ENCODE measurements around the gene COL23A1.
"Not testable (repeated sequence)": the region's sequence is repeated elsewhere in the genome, so short reads cannot be mapped to it uniquely, and the experiment has no call there.

The COL23A1 gene

DNA sequence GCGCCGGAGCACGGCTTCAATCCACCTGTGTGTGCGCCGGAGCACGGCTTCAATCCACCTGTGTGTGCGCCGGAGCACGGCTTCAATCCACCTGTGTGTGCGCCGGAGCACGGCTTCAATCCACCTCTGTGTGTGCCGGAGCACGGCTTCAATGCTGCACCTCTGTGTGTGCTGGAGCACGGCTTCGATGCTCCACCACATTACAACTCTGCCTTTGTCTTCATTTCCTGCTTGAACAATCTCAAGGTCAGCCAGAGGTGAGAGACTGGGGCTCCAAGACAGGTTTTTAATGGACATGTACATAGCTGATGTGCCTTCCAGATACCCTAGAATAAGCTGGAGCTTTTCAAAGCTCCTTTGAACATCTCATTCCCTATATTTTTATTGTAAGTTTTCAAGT lies 287.9 kb downstream of the COL23A1 start:
- not testable (repeated sequence) for DNase-seq (ENCODE audit: low read depth in 2 of 2)

- DNase-seq (ENCODE audit: low read depth in 2 of 2) = no peak
Measured at GRCh38 chr5:178301641-178302040, 288.6 kb downstream of the COL23A1 start.

DNA sequence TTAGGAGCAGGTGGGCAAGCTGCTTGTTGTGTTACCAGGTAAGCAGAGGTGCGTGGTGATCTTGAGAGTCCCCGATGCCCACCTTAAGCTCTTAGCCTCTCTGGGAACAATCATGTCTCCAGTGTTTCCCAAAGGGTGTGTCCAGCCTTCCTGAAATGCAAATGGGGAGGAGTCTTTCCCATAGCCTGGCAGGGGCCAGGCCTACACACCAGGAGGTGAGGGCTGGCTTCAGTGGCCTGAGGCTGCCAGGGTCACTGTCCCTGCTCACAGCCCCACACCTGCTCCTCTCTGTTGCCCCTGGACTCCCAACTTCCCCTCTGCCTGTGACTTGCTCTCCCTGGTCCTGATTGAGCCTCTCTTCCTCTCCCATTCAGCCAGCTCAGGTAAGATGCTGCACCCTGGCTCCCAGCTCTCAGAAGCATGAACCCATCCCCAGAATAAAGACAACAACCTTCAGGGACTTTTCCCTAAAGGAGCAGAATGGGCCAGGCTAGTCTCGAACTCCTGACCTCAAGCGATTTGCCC lies 291.8 kb downstream of the COL23A1 start:
- no peak for DNase-seq (ENCODE audit: low read depth in 2 of 2)

GRCh38 chr5:178297751-178298150 lies 292.4 kb downstream of the COL23A1 start:
- DNase-seq (ENCODE audit: low read depth in 2 of 2) = no peak

DNA sequence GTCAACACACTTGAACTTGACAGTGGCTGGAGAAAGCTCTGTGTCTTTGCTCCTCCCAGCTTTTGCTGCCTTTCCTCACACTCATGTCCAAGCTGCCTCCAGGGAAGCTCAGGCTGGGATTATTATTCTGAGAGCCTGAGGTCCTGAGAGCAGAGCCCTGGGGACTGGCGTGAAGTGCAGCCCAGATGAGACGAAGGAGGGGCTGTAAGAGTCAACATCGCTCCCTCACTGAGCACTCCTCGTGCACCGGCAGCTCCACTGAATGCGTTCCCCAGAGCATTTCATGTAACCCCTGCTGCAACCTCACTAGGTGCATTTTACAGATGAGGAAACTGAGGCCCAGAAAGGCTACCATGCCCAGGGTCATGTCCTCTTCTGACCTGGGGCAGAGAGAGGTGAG lies 294.1 kb downstream of the COL23A1 start:
- DNase-seq (ENCODE audit: low read depth in 2 of 2) = no peak

DNA sequence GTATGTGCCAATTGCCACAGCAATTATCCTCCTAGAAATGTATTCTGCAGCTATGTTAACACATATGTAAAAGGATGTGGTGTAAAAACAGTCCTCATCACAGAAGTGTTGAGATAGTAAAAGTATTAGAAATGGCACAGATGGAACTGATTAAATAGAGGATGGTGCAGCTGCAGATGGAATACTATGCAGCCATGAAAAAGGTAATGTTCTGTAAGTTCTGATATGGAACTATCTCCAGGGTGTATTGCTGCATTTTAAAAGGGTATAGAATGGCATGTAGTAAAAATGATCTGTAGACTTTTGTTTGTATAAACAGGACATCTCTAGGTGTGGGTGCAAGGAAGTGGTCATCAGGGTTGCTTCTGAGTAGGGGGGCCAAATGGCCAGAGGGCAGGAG lies 294.6 kb downstream of the COL23A1 start:
- no peak for DNase-seq (ENCODE audit: low read depth in 2 of 2)

DNA sequence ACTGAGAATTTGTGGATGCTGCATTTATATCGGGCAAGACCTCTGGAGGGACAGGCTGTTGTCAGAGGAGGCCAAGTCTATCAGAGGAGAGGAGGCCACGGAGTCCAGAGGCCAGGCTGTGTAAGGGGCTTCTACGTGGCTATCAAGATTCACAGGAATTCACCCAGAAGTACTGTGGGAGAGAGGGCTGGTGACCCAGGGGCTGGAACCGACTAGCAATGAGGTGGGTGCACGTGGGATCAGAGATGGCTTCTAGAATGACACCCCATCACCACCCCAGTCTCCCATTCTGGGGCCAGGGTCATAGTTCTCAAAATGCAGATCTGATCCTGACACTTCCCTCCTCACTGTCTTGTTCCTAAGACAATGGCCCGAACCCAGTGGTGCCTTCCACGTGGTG lies 296.4 kb downstream of the COL23A1 start:
- no peak for DNase-seq (ENCODE audit: low read depth in 2 of 2)

- DNase-seq (ENCODE audit: low read depth in 2 of 2) = no peak
Measured at GRCh38 chr5:178293400-178293799, 296.8 kb downstream of the COL23A1 start.

DNA sequence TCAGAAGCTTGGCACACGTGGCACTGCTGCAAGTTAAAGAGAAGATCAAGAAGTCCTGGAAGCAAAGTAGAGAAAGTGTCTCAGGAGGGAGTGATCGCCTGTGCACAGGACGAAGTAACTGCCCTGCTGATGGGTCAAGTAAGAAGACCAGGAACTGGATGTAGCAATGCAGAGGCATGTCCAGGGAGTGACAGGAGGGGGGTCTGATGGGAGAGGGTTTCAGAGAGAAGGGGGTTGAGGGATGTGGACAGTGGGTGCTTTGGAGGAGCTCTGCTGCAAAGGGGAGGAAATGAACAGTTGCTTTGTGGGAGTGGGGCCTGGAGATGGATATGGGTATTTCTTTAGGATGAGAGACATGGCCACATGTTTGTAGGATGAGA lies 297.4 kb downstream of the COL23A1 start:
- no peak for DNase-seq (ENCODE audit: low read depth in 2 of 2)

DNA sequence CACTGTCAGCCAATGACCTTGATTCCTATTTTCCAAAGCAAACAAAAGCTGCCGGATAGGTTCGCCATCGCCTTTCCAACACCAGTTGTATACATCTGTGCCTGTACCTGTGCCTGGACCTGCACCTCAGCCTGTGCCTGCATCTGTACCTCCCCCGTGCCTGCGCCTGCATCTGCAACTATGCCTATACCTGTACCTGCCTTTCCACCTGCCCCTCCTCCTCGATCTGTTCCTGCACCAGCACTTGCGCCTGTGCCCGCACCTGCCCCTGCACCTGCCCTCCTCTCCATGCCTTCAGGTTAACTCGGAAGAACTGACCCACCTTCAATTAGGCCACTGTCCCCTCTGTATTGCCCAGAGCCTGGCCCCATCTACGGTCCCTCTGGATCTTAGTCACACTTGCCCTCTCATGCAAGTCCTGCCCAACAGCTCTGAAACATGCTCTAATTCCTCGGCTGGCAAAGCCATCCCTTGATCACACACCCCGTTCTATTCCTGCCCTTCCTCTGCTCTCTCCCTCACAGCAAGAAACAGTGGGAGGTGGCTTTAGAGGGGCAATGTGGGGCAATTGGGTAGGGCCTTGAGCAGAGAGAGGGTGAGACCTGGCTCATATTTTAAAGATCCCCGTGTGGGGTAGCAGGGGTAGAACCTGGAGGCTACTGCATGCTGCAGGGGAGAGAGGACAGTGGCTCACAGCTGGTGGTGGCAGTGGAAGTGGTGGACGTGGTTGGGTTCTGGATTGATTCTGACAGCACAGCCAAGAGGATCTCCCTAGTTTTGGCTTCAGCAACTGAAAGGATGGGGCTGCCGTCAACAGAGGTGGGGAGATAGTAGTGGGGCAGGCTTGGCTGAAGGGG lies 298.0 kb downstream of the COL23A1 start:
- DNase-seq (ENCODE audit: low read depth in 2 of 2) = no peak

DNA sequence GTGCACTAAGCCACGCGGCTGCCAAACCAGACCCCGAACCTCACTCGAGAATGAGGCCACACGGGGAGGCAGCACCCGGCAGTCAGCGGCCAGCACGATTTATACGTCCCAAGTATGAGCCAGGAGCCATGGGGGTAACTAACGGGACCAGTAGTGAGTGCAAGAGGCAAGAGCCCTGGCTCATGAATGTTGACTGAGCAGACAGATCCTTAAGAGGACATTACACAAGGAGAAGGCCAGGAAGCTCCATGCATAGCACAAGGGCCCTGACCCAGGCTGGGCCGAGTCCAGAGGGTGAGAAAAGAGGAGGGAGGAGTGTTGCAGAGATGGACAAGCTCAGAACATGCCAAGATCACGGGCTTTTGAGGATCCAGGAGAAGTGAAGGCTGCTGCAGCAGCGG lies 299.0 kb downstream of the COL23A1 start:
- no peak for DNase-seq (ENCODE audit: low read depth in 2 of 2)

DNA sequence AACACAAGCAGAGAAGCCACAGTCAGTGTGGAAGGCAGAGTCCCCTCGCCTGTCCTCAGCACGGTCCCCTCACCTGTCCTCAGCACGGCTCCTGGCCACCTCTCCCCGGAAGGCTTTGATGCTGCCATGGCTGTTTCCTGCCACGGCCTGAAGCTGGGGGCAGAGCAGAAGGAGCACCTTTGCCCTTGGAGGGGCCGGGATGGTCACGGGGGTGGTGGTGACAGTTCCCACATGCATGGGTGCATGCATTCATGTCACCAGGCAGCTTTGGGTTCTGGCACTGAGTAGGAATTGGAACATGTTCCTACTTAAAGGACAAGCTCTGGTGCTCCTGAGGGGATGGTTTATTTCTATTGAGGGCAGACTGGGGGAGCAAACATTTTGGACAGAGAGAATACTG lies 299.8 kb downstream of the COL23A1 start:
- DNase-seq (ENCODE audit: low read depth in 2 of 2) = no peak

- no peak for DNase-seq (ENCODE audit: low read depth in 2 of 2)
Measured at GRCh38 chr5:178289438-178289837, 300.8 kb downstream of the COL23A1 start.

- no peak for DNase-seq (ENCODE audit: low read depth in 2 of 2)
Measured at GRCh38 chr5:178288401-178289368, 301.5 kb downstream of the COL23A1 start.

- no peak for DNase-seq (ENCODE audit: low read depth in 2 of 2)
Measured at GRCh38 chr5:178287791-178288105, 302.4 kb downstream of the COL23A1 start.

DNA sequence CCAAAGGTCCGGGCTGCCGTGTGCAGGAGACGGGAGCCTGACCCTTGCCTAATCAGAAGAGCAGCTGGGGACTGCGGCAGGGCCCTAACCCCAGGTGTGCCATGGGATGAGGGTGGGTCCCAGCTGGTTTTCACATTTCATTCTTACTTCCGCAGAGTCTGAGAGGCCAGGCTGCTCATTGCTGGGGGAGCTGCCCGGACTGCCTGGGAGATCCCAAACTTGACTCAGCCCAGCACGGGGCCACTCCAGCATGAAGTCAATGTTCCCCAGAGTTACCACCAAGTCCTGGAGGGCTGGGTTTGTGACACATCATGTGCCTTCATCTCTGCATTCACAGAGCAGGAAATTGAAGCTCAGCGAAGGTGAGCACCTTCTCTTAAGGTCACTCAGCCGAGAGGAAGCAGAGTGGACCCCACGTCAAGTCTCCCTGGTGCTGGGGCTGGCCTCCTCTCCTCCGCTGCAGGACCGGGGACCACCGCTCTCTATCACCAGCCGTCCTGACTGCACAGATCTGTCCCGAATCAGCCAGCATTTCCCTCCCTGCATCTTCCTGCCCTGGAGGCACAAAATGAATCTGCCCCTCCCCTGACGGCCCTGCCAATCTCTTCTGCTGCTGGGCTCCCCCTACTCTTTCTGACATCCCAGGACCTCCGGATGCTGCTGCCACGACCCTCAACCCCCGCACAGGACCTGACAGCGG lies 303.0 kb downstream of the COL23A1 start:
- DNase-seq (ENCODE audit: low read depth in 2 of 2) = no peak

GRCh38 chr5:178286226-178287090 lies 303.7 kb downstream of the COL23A1 start:
- no peak for DNase-seq (ENCODE audit: low read depth in 2 of 2)

- no peak for DNase-seq (ENCODE audit: low read depth in 2 of 2)
Measured at GRCh38 chr5:178285399-178286225, 304.6 kb downstream of the COL23A1 start.

DNA sequence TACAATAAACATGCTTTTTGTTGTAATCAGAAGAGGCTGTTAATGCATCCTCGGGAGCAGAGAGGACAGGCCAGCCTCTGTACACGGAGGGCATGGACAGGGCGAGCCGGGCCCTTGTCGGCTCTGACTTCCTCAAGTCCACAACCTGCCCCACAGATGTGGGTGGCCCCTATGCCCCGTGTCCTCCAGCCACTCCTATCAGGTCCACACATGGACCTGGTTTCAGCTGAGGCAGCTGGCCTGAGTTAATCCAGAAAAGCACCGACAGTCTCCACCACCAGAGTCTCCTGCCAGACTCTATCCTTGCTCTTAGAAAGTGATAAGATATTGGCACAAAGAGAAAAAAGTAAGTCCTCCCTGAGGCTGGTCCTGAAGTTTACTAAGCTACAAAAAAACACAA lies 305.2 kb downstream of the COL23A1 start:
- DNase-seq (ENCODE audit: low read depth in 2 of 2) = no peak

DNA sequence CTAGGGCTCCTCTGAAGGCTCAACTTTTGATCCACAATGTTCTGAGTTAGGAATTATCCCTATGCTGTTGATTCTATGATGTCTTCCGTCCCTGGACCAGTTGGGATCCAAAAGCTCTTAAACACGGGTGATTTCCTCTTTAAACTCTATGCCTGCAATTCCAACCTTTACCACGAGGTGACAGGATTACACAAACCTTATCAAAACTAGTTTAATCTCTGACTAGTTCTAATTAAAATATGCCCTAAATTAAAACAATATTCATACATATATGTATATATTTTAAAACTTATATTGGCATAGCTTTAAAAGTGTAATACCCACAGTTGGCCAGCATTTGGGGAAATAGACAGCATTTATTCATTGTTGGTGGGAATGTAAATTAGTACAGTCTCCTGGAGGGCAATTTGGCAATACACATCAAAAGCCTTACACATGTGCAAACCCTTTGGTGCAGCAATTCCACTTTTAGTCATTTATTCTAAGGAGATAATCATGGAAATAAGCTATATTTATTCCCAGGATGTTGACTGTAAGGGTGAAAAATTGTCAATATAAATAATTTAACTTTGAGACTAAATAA lies 306.0 kb downstream of the COL23A1 start:
- DNase-seq (ENCODE audit: low read depth in 2 of 2) = no peak
